Measurements from ENCODE around the gene HOXD9.

The HOXD9 gene

DNA sequence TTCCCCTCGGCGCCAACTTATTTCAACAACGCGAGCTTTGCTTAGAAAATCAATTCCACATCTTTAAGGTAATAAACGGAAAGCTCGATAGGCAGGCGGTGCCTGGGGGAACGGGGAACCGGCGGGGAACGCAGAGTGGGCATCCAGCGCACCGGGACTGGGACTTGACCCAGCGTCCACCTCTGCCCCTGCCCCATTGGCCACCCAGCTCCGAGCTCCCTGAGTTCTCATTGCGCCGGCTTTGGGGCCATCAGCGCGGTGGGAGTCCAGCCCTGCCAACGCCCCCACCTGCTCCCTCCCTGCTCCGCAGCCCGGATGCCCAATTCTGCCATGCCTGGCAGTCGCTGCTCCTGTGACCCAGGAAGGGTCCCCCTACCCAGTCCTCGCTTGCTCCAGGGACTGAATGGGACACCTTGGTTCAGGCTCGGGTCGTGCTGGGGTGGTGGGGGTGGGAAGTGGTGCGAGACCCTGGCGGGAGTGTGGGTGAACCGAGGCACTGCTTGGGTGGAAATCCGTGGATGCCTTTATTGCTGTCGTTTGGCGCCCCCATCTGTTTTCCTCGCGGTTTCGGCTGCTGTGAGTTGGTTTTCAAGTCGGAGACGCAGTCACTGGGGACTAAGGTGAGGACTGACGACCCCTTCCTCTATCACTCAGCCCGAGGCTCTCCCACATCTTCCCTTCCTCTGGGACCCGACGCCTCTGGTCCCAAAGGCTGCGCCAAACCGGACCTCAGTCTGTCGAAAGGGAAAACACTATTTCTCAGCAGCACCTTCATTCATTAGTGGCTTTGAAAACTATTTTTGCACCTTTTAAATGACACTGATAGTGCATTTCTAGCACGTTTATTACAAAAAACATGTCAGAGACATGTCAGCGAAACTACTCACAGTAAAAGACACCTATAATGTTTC is 36.4 kb upstream of the HOXD9 start:
- DNase-seq = no peak

DNA sequence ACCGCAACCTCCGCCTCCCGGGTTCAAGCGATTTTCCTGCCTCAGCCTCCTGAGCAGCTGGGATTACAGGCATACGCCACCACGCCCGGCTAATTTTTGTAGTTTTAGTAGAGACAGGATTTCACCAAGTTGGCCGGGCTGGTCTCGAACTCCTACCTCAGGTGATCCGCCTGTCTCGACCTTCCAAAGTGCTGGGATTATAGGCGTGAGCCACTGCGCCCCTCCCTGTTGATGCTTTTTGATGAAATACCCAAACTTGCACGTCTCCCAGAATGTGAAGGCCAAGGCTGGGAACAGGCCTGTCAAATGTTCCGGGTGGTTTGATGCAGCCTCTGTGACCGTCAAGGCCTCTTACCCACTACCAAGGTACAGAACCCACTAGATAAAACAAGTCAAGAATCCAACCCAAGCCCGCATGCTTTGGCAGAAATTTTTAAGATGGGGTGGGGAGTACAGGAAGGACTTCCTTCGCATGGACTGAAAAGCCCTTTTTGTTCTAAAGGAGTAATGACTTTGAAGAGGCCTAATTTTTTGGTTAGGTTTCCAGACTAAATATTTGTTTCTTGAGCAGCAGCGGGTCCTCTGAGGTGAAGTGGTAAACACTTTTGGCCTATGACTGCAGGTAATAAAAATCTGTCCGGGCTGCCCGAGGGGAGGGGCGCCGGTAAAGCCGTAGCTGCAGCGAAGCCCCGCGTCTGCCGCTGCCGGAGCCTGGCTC is 35.0 kb upstream of the HOXD9 start:
- DNase-seq = no peak

DNA sequence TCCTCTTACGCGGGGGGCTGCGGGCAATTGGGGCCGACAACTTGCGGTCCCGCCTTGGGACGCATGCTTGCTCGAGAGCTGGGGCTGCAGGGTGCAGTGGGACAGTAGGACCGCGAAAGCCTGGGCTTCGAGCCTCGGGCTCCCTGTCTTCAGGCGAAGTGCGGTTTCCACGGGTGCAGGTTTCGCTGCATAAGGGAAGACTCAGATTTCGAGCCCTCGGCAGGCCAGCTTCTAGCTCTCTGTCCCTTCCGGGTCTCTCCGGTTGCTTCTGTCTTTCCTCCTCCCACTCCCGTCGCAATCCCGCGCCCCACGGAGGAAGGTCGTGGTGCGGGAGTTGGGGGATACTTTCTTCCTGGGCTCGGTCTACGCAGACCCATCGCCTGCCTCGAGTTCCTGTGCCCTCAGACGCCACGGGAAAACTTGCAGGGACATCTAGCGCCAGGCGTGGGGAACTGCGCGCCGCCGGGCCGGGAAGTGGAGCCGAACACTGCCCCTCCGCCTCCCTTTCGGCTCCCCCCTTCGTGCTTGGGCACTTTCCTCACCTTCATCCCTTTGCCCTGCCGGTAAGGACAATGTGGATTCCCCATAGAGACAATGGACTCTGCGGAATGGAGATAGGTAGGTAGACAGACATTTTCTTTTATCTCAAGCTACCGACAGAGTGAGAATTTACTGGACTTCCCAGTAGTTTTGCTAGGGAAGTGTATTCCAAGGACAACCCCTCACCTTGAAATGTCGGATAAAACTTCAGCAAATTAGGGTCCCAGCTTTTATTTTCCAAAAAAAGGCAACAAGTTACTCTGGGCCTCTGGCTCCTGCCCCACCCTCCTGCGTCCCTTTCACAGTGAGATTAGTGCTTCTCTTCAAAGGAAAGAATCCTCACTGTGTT is 34.2 kb upstream of the HOXD9 start:
- DNase-seq = no peak

DNA sequence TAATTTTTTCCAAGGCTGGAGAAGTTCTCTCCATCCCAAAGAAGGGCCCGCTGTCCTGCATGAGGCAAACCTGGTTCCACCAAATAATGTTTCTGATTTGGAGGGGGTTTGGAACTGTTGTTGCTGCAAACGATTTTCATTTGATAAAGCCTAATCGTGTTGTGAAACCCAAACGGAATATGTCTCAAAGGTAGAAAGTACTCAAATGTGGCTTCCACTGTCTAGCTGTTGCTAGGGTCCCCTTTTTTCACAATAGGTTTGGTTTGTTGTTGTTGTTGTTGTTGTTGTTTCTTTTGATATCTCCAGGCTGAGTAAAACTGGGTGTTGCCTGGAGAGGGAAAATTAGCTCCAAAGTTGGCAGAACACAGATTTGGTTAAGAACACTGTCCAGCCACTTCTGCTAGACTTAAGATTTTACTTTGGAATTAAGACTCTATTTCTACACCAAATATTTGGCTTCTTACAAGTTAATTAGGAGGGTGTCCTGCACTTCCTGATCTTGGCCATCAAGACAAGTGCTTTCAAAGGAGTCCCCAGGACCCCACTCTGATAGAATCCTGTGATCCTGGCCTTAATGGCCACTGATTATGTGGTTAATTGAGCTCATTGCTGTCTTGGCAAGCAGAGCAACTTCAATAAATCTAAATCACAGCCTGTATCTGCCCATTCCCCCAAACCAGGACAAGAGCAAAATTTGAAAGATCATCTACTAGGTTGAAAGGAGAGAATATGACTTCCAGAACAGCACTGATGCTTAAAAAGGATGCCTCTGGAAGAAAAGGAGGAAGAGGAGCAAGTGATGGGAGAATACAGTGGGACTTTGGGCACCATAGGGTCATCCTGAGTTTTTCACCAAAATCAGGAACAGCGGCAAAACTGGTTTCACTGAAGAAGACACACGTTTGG is 33.3 kb upstream of the HOXD9 start:
- no peak for DNase-seq

DNA sequence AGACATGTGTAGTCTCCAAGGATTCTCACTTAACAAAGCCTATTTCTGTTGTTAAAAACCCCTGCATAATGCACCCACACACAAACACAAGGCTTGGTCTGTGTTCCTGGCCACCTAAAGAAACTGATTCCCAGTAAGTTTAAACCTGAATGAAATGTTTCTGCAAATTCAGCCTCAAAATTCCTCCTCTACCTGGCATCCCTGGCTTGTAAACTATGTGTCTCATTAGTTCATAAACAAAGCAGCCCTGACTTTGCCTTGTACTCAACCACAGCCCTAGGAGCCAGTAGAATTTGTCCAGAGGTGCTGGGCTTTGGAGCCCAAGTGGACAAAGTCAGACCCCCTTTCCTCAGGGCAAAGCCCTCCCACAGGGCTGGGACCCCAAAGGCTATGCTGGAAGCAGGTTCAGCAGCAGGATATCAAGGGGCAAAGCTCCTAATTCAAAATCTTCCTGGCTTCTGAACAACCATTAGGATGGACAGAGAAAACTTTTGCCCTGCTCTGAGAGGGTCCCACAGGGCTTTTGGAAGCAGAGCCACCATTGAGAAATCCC is 32.6 kb upstream of the HOXD9 start:
- no peak for DNase-seq

DNA sequence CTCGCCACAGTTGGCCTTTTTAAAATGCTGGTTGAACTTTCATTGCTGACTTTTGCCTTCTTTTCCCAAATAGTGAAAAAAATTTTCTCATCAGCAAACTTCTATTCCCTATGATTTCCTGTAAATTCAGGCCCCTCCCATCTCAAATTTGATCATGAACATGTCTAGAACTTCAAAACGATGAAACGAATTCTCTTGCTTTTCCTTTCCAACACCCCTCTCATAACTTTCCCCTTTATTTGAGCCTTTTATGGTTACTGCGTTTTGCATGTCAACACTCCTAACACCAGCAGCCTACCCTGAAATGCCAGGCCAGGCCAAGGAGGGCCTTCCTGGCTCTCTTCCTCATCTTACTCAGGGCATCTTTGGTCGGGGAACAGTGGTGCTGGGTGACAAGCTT is 31.7 kb upstream of the HOXD9 start:
- no peak for DNase-seq

DNA sequence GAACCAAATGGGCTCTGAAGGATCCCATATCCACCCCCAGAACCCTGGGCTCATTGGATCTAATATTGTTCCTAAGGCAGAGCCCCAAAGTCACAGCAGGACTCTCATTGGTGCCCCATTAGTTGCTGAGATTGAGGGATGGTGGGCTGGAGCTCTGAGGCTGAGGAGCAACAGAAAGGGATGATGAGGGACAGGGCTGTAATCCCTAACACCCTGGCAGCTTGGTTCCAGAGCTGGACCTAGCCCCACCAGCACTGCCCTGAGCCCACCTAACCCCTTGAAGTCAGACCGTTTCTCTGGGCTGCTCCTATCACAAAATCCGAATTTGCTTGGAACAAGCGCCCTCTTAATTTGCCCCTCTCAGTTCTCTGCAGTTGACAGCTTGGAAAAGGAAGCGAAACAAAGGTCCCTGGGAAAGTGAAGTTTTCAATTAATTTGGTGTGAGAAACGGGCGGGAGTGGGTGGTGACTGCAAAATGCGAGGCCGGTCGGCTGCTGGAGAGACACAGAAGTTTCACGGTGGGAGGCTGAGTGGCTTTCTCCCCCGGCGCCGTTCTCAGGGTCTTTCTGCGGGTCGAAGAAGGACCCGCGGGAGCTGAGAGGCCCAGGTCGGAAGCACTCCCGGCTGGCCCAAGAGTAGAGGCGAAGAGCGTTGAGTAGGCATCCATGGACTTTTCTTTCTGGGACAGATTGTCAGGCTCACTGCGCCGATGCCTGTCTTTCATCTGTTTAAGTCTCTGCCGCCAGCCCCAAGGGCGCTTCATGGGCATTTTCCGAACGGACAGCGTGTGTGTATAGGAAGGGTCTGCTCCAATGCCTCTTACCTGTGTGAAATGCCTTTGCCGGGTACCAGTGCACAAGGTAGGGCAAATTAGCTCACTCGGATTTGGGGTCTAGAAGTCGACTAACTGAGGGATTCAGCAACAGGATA is 30.9 kb upstream of the HOXD9 start:
- no peak for DNase-seq

DNA sequence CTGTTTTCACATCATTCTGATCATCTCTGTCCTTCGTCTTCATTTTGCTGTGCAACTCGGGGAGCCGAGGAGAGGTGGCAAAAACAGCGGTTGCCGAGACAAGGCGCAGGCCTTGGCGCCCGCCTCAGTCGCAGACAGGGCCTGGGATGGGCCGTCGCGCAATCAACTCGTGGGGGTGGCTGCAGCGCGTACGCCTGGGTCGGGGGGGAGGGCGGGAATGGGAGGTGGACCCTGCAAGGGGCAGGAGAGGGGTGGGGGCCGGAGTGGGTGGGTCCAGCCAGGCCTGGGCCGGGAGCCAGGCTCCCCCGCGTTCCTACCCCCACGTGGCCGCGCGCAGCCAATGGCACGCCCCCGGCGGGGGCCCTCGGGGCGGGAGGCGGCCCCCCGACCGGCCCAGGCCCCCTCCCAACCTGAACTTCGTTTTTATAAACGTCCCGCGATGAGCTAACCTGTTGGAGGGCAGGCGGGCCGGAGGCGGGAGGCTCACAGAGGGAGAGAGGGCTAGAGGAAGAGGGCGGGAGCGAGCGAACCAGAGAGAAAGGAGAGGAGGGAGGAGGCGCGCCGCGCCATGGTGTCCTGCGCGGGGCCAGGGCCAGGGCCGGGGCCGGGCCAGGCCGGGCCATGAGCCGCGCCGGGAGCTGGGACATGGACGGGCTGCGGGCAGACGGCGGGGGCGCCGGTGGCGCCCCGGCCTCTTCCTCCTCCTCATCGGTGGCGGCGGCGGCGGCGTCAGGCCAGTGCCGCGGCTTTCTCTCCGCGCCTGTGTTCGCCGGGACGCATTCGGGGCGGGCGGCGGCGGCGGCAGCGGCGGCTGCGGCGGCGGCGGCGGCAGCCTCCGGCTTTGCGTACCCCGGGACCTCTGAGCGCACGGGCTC is 30.0 kb upstream of the HOXD9 start, which contains the start of gene HOXD13:
Gene HOXD13, plus strand, starts transcription at position 452 of the 875 bp plus-strand sequence. Its CDS starts 170 bp downstream, at position 622.
- no peak for DNase-seq

DNA sequence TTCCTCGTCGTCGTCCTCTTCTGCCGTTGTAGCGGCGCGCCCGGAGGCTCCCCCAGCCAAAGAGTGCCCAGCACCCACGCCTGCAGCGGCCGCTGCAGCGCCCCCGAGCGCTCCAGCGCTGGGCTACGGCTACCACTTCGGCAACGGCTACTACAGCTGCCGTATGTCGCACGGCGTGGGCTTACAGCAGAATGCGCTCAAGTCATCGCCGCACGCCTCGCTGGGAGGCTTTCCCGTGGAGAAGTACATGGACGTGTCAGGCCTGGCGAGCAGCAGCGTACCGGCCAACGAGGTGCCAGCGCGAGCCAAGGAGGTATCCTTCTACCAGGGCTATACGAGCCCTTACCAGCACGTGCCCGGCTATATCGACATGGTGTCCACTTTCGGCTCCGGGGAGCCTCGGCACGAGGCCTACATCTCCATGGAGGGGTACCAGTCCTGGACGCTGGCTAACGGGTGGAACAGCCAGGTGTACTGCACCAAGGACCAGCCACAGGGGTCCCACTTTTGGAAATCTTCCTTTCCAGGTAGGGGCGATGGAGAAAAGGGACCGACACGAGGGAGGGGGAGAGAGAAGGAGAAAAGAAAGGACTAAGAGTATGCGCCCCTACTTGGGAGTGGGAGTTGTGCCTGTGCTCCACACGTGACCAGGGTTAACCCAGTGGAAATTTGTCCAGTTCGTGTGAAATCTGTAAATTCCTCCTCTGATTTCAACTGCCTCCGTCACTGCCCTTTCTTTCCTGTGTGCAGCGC is 29.2 kb upstream of the HOXD9 start:
- DNase-seq = no peak

DNA sequence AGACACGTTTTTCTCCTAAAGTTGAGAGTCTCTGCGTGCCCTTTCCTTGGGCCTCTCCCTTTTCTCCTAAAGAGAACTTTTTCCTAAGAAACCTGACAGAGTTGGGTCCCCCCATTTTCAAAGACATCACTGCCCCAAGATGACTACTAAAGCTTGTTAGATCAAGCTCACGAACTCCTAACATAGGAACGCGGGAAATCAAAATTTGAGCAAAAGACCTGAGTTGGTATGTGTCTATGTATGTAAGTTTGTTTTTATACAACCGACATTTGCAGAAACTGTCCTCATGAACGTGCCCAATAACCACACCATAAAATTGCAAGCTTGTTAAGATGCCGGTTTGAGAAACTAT is 28.6 kb upstream of the HOXD9 start:
- DNase-seq = no peak

DNA sequence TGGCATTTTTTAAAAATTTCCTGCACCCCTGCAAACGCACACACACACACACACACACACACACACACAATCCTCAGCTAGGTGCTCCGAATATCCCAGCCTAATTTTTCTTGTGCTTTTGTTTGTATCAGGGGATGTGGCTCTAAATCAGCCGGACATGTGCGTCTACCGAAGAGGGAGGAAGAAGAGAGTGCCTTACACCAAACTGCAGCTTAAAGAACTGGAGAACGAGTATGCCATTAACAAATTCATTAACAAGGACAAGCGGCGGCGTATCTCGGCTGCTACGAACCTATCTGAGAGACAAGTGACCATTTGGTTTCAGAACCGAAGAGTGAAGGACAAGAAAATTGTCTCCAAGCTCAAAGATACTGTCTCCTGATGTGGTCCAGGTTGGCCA is 28.2 kb upstream of the HOXD9 start:
- no peak for DNase-seq

DNA sequence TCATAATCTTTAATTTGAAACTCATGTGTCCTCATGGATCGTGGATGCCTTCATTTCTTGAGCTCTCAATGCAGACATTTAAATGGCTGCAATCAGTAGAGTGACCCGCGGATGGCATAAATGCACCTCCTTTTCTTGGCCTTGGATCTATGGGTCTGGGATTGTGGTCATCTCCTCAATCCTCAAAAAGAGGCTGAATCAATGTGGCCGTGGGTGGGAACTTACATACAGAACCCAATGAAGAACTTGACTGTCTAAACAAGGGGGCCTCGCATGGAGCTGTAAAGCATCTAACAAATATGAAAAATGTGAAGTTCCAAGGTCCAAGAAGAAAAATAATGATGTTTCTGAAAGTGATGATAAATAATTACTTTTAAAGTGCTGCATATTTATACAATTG is 27.1 kb upstream of the HOXD9 start:
- DNase-seq = no peak

DNA sequence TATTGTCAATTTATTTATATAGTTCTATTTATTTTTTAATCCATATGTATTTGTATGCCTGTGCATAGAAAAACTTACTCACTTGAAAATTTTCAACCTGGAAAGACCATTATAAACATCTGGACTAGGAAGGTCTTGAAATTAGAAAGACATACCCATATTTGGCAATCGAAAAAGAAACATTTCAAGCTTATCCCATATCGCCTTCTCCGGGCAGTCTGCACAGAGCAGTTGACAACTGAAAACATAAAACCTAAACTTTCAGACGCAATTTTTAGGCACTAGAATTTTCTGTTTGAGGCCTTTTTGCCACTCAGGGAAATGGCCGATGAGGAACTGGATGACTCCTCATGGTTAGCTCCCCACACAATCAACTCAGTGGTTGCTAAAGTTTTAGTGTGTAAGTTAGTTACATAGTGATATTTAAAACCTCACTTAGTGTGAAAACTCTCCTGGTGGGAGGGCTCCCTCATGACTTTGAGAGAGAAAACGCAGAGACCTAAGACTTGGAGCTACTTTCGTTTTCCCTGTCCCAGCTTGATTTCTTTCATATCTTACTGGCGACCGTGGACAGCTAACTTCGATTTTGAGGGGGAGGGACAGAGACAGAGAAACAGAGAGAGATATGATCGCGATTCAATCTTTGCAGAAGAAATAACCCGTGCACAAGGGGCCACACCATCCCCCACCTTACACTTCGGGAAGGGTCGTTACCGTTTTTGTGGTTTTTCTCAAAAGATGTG is 26.1 kb upstream of the HOXD9 start:
- peak in 1 of 2 donors; percentile 7 for DNase-seq

DNA sequence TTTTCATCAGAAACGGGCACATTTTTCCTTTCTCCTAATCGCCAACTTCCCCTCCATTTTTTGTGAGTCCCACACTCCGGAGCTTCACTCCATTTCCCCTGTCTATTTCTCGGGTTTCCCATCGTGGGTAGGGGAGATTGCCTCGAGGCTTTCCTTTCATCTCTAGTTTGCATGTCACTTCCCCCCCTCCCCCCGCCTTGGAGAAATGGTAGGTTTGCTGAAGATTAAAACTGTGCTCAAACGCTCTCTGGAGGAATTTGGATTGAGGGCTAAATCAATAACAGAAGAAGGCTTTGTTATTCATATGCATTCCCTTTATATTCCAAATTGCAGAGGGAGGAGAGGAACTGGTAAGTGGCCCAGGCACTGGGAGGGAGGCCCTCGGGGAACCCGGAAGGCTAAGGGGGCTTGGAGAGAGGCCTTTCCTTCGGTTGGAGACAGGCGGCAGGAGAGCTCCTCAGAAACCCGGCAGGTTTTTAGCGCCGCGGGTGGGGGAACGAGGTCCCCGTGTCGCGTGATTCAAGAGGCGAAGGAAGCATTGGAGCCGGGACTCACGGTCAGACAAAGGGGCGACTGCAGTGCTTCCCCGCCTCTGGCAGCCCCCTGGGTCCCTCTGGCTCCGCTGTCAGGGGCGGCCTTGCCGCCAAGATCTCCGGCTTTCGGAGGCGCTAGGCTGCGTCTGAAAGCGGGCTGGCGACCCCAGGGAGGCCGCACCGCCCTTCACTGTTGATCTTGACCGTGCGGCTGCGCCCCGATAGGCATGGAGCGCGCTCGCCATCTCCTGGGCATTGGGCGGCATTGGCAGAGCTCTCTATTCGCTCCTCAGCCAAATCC is 25.3 kb upstream of the HOXD9 start:
- peak; percentile 41 to 43 for DNase-seq

DNA sequence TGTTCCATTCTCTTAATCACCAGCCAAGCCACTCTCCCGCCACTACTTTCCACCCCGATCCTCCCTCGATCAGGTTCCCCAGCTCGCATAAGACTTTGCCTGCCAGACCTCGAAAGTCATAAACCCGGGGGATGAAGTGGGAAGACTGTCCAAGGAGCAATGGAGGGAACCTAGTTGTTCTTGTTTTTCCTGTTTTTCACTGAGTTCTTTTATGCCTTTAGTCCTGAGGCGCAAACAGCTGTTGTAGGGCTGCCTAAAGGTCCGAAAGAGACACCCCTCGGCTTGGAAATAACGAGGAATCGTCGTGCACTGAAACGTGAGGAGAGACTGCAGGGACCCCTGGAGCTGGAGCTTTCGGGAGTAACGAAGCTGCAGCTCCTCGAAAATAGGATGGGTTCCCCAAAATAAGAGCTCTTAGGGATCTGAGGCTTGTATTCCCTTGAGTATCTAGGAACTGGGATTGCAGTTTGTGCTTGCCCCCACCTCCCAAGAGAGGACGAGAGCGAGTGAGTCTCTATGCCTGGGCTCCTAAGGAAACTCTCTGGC is 24.6 kb upstream of the HOXD9 start:
- no peak for DNase-seq

DNA sequence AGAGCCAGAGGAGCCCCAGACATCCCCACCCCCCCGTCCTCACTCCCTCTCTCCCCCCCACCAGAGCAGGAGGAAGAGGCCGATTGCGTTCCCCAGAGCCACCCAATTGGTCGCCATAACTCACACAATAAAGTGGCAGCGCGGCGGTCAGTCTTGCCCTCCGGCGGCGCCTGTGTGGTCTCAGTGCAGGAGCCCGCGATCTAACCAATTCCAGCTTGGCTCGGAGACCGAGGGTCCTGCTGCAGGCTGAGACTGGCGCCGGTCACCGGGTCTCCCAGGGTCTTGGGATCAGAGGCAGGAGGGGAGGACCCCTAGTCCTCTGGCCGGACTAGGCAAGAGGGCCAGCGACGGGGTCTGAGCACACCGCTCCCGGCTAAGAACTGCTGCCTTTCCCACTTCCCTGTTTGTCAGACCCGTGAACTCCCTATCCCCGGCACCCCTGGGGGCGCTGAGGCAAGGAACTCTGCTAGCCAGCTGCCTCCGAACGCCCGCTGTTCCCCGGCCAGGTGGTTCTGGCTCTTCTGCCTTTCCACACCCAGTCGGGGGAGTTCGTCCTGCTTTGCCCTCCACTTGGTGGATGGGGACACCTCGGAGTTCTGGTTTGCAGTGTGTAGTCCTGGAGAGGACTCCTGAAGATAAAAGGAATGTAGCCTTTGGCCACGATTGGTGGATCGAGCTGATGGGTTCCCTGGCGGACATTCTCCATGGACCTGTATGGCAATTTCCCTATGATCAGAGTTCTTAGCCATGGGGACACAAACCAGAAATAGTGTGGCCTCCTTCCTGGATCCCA is 24.0 kb upstream of the HOXD9 start:
- no peak for DNase-seq
